ENCODE measurements around the gene WNT5B.

- TF ChIP-seq CTCF (IDR thresholded peaks at IDR 0.05; ENCODE audit: low read depth, low read length) (no peak), POLR2A (IDR thresholded peaks at IDR 0.05; ENCODE audit: extremely low read depth, insufficient read length) (no peak), MAX (IDR thresholded peaks at IDR 0.05; ENCODE audit: low read depth, low read length) (no peak)
These were observed 27.9 kb downstream of the WNT5B start for GRCh38 chr12:1656902-1657301.

Measured in NB4 (cell line).